ENCODE results near the gene DLG2.

DNA sequence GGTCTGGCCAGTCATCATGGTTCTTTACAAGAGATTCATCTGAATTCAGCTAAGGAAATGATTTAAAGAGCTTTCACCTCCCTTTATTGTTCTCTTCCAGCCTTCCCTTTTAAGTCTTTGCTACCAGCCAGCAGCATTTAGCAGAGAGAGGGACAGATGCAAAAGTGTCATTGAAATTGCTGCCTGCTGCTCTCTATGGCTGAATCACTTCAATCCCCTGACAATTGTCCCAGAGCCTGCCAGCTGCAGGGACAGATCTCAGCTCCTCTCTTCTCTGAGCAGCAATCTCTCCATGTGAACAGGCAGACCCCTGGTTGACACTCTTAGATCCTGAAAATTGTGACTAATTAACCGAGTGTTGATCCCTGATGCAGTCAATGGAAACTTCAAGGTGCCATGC lies 1524.0 kb downstream of the DLG2 start:
- TF ChIP-seq POLR2A (IDR thresholded peaks at IDR 0.05) (no peak), POLR2AphosphoS5 (IDR thresholded peaks at IDR 0.05) (no peak), EP300 (IDR thresholded peaks at IDR 0.05) (no peak)

Data from sigmoid colon (tissue), 4 donors.